ENCODE measurements around the gene EPHB1. TPM values are rescaled to one million over a fixed set of nuclear protein-coding genes. Genes with fewer than 3 reads are reported as not detected.

EPHB1 gene
- total RNA-seq, 1 donor from 2014 or later = 0.33 TPM

GRCh38 chr3:134904776-134905646 is 110.0 kb downstream of the EPHB1 start:
- no peak for DNase-seq (ENCODE audit: low read depth, low spot score)

- DNase-seq (ENCODE audit: low read depth, low spot score) = no peak
Measured at GRCh38 chr3:134905647-134905935, 110.5 kb downstream of the EPHB1 start.

- no peak for DNase-seq (ENCODE audit: low read depth, low spot score)
Measured at GRCh38 chr3:134908271-134908670, 113.2 kb downstream of the EPHB1 start.

- no peak for DNase-seq (ENCODE audit: low read depth, low spot score)
Measured at GRCh38 chr3:134910026-134910425, 115.0 kb downstream of the EPHB1 start.

- no peak for DNase-seq (ENCODE audit: low read depth, low spot score)
Measured at GRCh38 chr3:134911586-134912548, 116.8 kb downstream of the EPHB1 start.

GRCh38 chr3:134916276-134916961 is 121.4 kb downstream of the EPHB1 start:
- no peak for DNase-seq (ENCODE audit: low read depth, low spot score)

- no peak for DNase-seq (ENCODE audit: low read depth, low spot score)
Measured at GRCh38 chr3:134917631-134918030, 122.6 kb downstream of the EPHB1 start.

- no peak for DNase-seq (ENCODE audit: low read depth, low spot score)
Measured at GRCh38 chr3:134918441-134918840, 123.4 kb downstream of the EPHB1 start.

GRCh38 chr3:134922101-134922500 is 127.0 kb downstream of the EPHB1 start:
- no peak for DNase-seq (ENCODE audit: low read depth, low spot score)

GRCh38 chr3:134922866-134923265 is 127.8 kb downstream of the EPHB1 start:
- DNase-seq (ENCODE audit: low read depth, low spot score) = no peak

- DNase-seq (ENCODE audit: low read depth, low spot score) = no peak
Measured at GRCh38 chr3:134923286-134923685, 128.2 kb downstream of the EPHB1 start.

GRCh38 chr3:134927599-134927998 is 132.5 kb downstream of the EPHB1 start:
- no peak for DNase-seq (ENCODE audit: low read depth, low spot score)

- DNase-seq (ENCODE audit: low read depth, low spot score) = no peak
Measured at GRCh38 chr3:134928392-134928791, 133.3 kb downstream of the EPHB1 start.

- DNase-seq (ENCODE audit: low read depth, low spot score) = no peak
Measured at GRCh38 chr3:134928819-134929218, 133.8 kb downstream of the EPHB1 start.

GRCh38 chr3:134929976-134930375 is 134.9 kb downstream of the EPHB1 start:
- DNase-seq (ENCODE audit: low read depth, low spot score) = no peak

- no peak for DNase-seq (ENCODE audit: low read depth, low spot score)
Measured at GRCh38 chr3:134931045-134931785, 136.2 kb downstream of the EPHB1 start.

GRCh38 chr3:134932035-134932434 is 137.0 kb downstream of the EPHB1 start:
- no peak for DNase-seq (ENCODE audit: low read depth, low spot score)

GRCh38 chr3:134933997-134934396 is 138.9 kb downstream of the EPHB1 start:
- DNase-seq (ENCODE audit: low read depth, low spot score) = no peak

GRCh38 chr3:134934933-134935332 is 139.9 kb downstream of the EPHB1 start:
- DNase-seq (ENCODE audit: low read depth, low spot score) = no peak

- no peak for DNase-seq (ENCODE audit: low read depth, low spot score)
Measured at GRCh38 chr3:134937256-134938028, 142.4 kb downstream of the EPHB1 start.
